HG02763 (cell line): Measurements from ENCODE around the gene TAGLN2.

ENCODE experiments used
- ATAC-seq: cut with Tn5 transposase; IDR thresholded peaks from one replicate; pipeline ENCODE4 v1.9.1; 2021; ENCODE audit warnings: mild to moderate bottlenecking, moderate library complexity; ENCODE audit not compliant: unreplicated experiment

The TAGLN2 gene

GRCh38 chr1:159949981-159950381, 24.7 kb upstream of the TAGLN2 start:
- no peak for ATAC-seq

- no peak for ATAC-seq
Observed at GRCh38 chr1:159949123-159949522, 23.8 kb upstream of the TAGLN2 start.

- ATAC-seq = no peak
Observed at GRCh38 chr1:159947942-159948341, 22.6 kb upstream of the TAGLN2 start.

GRCh38 chr1:159946242-159947187, 21.2 kb upstream of the TAGLN2 start:
- no peak for ATAC-seq

- no peak for ATAC-seq
Observed at GRCh38 chr1:159945483-159946241, 20.4 kb upstream of the TAGLN2 start, which contains the start of gene IGSF9. Gene IGSF9, minus strand, starts transcription at chr1:159945613. Its CDS starts 2,159 bp downstream, at chr1:159943454.

DNA sequence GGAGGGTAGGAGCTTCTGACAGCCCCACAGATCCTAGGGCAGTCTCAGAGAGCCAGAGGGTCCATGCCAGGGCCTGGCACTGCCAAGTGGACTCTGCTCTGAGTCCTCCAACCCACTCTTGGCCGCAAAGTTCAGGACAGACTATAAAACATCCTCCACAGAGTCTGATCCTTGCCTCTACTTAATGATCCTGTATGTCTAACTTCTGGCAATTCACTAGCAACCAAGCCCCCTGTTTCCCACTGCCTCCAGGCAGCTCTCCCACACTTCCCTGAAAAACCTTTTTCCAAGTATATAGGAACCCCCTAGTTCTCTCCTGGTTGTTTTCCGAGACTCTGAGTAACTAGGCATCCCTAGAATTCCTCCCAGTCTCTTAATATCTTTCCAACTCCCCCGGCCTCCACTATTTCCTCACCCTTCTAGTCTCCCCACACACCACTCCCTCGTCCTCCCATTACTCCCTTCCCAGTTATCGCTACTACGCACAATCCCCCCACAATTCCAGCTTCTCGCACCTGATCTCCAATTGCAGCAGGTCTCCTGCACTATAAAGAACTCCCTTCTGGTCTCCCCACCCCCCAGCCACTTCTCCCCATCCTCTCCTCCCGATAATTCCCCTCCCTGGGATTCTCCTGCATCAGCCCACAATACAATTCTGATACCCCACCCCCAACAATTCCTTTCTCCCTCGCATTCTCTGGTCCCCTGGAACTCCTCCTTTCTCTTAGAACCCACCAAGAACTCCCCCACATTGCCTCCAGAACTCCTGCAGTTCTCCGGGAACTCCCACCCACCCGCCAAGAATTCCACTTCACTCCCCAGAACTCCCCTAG, 19.5 kb upstream of the TAGLN2 start:
- no peak for ATAC-seq

GRCh38 chr1:159943908-159944622, 18.8 kb upstream of the TAGLN2 start:
- no peak for ATAC-seq

DNA sequence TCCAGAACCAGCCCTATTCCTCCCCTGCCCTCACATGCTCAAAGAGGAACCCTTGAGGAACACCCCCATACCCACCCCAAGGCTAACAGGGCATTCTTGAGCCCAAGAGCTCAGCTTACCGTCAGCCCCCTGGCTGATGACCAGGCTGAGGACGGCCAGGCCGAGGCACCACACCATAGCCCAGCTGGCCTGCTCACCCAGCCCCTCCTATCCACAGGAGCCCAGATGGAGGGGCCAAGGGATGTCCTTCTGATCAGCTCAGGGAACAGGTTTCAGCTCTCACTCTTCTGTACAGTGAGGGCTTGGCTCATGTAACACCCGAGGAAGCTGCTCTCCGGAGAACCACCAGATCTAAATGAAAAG, 18.0 kb upstream of the TAGLN2 start:
- ATAC-seq = no peak

DNA sequence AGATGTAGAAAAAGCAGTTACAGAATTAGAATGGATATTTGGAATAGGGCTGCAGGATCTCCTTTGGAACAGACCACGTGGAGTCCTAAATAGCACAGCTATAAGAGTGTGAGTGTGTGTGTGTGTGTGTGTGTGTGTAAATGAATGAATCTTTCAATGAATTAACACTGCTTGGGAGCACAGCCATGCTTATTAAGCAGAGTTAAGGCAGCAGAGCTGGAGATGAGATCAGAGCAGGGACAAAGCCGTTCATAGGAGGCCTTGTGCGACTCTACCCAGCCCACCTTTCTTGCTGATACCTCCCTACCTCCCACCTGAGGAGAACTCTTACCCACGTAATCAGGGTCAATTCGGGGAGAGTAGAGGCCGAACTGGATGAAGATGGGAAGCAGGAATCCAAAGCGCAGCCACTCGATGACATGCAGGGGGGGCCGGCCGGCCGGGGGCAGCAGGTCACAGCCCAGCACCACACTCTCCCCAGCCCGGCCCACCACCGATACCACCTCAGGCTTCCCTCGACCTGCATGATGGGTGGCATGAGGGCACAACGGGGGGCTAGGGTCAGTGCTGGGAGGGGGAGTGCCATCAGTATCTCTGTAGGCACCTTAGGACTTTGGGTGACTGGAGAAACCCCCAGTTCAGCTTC, 17.4 kb upstream of the TAGLN2 start:
- no peak for ATAC-seq

- ATAC-seq = no peak
Observed at GRCh38 chr1:159941591-159942560, 16.6 kb upstream of the TAGLN2 start.

DNA sequence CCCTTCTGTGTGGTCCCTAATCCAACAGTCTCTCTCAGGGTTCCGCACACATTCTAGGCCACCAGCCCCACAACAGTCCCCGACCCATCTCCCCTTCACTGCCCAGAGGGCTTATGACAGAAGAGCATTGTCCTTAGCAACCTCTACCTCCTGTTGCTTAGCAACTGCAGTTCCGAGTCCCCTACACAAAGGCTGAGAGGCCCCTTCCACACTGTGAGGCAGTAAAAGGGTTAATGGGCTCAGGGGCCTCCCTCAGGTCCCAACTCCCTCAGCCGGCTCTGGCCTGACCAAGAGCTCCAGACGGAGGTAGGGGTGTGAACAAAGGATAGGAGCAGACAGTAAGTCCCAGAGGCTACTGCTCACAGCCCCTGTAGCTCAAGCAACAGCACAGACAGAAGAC, 15.8 kb upstream of the TAGLN2 start:
- no peak for ATAC-seq

- ATAC-seq = no peak
Observed at GRCh38 chr1:159940006-159940620, 14.8 kb upstream of the TAGLN2 start.

DNA sequence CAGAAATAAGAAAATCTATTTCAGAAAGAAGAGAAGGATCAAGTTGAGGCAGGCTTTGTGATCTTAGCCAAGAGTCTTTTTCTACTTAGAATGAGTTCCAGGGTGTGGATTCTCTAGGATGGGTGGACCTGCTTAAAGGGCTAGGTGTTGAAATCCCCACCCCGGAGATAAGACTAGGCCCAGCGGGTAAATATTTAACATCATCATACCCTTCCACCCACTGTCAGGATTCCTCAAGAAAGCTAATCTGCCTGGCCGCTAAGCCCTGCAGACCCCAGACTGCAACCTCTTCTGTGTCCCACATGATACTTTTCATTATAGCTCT, 14.3 kb upstream of the TAGLN2 start:
- no peak for ATAC-seq

- no peak for ATAC-seq
Observed at GRCh38 chr1:159938905-159939677, 13.8 kb upstream of the TAGLN2 start.

DNA sequence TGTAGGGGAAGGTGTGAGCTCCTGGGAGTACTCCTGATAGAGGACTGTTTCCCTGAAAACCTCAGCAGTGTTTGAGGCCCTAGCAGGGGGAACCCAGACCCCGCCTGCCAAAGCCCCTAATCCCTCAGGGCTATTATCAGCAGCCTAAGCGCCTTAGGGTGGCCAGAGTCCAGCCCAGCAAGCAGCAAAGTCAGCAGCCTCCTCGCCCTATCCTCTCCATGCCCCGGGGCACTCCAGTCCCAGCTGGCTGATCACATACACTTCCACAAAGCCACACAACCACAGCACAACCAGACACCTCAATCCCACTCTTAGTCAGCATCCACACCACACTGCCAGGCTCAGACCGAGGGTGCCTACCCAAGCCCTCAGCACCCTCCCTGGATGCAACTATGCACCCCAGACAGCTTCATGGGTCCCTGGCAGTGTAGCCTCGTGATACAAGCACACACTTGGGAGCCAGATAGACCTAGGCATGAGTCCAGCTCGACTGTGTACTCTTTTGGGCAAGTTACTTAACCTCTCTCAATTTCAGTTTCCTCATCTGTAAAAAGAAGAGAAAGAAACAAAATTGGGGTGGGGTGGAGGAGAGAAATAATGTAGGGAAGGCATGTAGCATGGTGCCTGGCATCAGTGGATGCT, 13.0 kb upstream of the TAGLN2 start:
- no peak for ATAC-seq

- no peak for ATAC-seq
Observed at GRCh38 chr1:159937054-159937750, 11.9 kb upstream of the TAGLN2 start.
